PFSK-1 (cell line): ENCODE data around the gene ZHX3.

Experiments
- FOXP2 ChIP-seq: optimal IDR thresholded peaks from 2 replicates; pipeline ENCODE3; 2011; ENCODE audit warnings: borderline replicate concordance, control low read depth, inconsistent platforms; ENCODE audit not compliant: insufficient read depth; ENCODE audit errors: extremely low read length, extremely low read depth
- POLR2AphosphoS5 ChIP-seq: IDR thresholded peaks from 2 replicates; pipeline ENCODE4 v1.6.1; 2012; ENCODE audit warnings: low read depth, mild to moderate bottlenecking, control low read depth, low read length, moderate library complexity
- SIN3A ChIP-seq: IDR thresholded peaks from 2 replicates; pipeline ENCODE4 v1.6.1; 2012; ENCODE audit warnings: mild to moderate bottlenecking, low read length, moderate library complexity, borderline replicate concordance; ENCODE audit not compliant: insufficient read depth
- TAF1 ChIP-seq: IDR thresholded peaks from 2 replicates; pipeline ENCODE4 v1.6.1; 2012; ENCODE audit warnings: low read length, control low read depth, borderline replicate concordance; ENCODE audit not compliant: insufficient read depth
- TF ChIP-seq, protein P1 (sequence below), 2 experiments: IDR thresholded peaks; 2 replicates each; pipeline versions ENCODE4 v1.6.1 to v1.8.0; 2011 to 2012; ENCODE audit warnings: low read depth in 2 of 2, low read length in 2 of 2, control low read depth in 1 of 2, inconsistent platforms in 1 of 2, mild to moderate bottlenecking in 1 of 2, moderate library complexity in 1 of 2; ENCODE audit not compliant: insufficient read depth in 1 of 2

The ZHX3 gene

DNA sequence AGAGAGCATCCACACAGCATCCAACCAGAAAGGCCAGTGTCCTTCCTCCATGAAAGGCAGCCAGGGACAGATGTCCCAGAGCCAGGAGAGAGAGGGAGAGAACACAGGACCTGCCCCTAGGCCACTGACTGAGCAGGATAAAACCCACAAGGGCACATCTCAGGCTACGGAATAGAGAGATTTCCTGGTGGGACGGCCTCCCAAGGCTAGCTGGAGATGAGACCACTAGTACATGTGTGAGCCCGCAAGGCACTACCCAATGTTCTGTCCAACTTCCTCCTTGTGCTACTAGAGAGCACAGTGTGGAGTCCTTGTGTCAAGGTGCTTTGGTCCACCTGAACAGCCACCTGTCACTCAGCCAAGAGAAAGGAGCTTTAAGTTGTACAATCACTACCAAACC is 136.0 kb downstream of the ZHX3 start:
- TF ChIP-seq, protein P1, sequence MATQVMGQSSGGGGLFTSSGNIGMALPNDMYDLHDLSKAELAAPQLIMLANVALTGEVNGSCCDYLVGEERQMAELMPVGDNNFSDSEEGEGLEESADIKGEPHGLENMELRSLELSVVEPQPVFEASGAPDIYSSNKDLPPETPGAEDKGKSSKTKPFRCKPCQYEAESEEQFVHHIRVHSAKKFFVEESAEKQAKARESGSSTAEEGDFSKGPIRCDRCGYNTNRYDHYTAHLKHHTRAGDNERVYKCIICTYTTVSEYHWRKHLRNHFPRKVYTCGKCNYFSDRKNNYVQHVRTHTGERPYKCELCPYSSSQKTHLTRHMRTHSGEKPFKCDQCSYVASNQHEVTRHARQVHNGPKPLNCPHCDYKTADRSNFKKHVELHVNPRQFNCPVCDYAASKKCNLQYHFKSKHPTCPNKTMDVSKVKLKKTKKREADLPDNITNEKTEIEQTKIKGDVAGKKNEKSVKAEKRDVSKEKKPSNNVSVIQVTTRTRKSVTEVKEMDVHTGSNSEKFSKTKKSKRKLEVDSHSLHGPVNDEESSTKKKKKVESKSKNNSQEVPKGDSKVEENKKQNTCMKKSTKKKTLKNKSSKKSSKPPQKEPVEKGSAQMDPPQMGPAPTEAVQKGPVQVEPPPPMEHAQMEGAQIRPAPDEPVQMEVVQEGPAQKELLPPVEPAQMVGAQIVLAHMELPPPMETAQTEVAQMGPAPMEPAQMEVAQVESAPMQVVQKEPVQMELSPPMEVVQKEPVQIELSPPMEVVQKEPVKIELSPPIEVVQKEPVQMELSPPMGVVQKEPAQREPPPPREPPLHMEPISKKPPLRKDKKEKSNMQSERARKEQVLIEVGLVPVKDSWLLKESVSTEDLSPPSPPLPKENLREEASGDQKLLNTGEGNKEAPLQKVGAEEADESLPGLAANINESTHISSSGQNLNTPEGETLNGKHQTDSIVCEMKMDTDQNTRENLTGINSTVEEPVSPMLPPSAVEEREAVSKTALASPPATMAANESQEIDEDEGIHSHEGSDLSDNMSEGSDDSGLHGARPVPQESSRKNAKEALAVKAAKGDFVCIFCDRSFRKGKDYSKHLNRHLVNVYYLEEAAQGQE (IDR thresholded peaks at IDR 0.05; ENCODE audit: insufficient read depth in 1 of 2, low read depth in 2 of 2, low read length in 2 of 2), result no peak
- TF ChIP-seq SIN3A (no peak), FOXP2 (no peak), TAF1 (no peak), POLR2AphosphoS5 (no peak)

DNA sequence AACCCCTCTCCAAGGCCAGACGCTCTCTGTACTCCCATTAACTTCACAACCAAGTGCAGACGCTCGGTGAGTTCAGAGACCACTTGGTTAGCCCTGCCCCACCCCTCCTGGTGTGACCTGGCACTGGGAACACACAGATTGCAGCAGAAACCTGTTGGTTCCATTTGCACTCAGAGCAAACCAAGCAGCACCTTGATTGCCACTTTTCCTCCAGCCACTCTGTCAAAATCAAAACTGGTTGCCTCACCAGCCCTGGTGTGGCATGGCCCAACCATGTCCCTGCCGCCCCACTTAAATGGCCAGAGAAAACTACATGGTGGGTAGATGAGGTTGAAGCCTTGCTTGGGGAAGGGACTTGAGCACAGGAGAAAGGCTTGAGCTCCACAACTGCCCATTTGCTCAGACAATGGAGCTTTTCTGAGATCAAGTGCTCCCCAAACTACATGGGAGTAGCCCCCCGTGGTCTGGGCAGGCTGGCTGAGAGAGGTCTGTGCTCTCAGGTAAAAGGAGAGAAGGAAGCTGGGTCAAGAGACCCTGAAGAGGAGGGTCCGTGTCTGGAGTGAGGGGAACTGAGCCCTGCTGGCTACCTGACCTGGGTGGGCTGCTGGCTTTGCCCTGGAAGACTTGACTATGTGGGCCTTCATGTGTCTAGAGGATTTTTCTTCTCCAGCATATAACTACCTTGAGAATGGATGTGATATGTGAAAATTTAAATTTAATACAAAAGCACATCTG is 136.8 kb downstream of the ZHX3 start:
- no peak for TF ChIP-seq POLR2AphosphoS5
- no peak for TF ChIP-seq SIN3A
- TF ChIP-seq FOXP2, result no peak
- TF ChIP-seq, protein P1 (IDR thresholded peaks at IDR 0.05; ENCODE audit: insufficient read depth in 1 of 2, low read depth in 2 of 2, low read length in 2 of 2), result no peak
- TF ChIP-seq TAF1, result no peak

DNA sequence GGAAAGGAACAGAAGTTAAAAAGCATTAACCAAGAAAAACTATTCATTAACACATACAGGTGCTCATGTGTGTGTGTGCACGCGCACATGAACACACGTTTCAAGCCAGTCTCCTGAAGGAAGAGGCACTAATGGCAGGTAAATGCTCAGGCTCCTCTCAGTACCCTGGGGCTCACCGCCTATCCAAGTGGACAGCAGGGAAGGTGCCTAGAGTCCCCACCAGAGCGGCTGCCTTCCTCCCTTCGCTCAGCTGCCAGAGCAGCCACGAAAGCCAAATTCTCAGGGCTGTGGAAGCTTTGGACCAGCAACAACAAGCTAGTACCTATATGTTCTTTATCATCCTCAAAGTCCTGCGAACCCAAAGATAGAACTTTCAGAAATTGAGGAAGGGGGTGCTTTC is 137.6 kb downstream of the ZHX3 start:
- TF ChIP-seq SIN3A, result no peak
- no peak for TF ChIP-seq FOXP2
- TF ChIP-seq, protein P1 (IDR thresholded peaks at IDR 0.05; ENCODE audit: insufficient read depth in 1 of 2, low read depth in 2 of 2, low read length in 2 of 2), result no peak
- TF ChIP-seq TAF1, result no peak
- TF ChIP-seq POLR2AphosphoS5, result no peak

DNA sequence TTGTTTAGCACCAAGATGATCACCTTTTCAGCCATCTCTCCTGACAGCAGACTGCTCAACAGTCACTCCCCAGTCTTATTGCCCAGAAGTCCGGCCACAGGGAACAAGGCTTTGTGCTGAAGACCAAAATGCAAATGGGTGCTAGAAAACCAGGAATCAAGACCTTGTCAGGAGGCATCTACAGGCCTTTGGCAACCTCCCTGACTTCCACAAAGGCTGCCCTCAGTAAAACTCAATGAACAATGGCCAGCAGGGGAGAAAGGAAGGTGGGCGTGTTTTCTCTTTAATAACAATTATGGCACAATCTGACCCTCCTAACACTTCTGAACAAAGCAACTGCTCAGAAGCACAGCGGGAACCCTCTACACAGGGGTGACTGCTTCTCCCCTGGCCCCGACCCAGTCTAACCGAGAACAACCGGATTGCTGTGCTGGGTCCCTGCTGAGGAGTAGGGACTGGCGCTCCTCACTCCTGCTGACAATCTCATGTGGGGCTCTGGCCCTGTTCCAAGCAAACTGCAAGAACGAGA is 138.6 kb downstream of the ZHX3 start:
- TF ChIP-seq POLR2AphosphoS5 (no peak; the same call in 1 of the 2 replicates), SIN3A (no peak), FOXP2 (no peak), TAF1 (no peak)
- TF ChIP-seq, protein P1 (IDR thresholded peaks at IDR 0.05; ENCODE audit: insufficient read depth in 1 of 2, low read depth in 2 of 2, low read length in 2 of 2), result no peak
